C4-2B (cell line): ENCODE results near the gene RAB11FIP5.

Experiments
- CTCF ChIP-seq: fragments of 450-650 bp; conservative IDR thresholded peaks from 2 replicates; pipeline ENCODE4 v1.5.1; 2017; ENCODE audit warnings: mild to moderate bottlenecking
- ZFX ChIP-seq: fragments of 450-650 bp; IDR thresholded peaks from 2 replicates; pipeline ENCODE4 v1.6.1; 2017

DNA sequence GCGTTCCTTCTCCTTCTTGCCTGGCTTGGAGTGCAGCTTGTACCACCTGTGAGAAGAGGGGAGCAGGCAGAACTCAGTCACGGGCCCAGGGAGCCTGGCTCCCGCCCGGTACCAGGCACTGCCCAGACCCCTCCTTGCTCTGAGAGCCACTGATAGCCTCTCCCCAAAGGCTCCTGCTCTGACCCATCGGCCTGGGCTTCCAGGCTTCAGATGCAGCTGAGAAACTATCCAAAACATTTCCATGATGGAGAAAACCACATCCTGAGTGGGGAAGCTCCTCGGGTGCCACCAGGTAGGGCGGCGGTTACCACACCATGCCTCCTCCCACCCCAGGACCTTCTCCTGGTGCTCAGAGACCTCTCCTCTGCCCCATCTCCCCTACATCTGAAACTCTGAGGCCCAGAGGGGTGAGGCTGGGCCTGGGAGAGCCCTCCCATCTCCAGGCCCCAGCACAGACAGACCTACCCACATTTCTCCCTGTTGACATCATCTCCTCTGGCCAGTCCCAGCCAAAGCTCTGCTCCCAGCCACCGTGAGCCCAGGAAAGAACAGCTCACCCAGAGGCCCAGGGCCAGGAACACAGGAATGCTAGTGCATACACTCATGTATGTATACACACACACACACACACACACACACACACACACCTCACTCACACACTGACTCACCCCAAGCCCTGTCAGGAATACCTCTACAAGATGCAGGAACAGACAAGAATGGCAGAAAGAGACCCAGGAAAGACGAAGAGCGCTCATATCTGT is 23.3 kb downstream of the RAB11FIP5 start:
- TF ChIP-seq CTCF (no peak), ZFX (no peak)
